ENCODE data around the gene PDX1.

DNA sequence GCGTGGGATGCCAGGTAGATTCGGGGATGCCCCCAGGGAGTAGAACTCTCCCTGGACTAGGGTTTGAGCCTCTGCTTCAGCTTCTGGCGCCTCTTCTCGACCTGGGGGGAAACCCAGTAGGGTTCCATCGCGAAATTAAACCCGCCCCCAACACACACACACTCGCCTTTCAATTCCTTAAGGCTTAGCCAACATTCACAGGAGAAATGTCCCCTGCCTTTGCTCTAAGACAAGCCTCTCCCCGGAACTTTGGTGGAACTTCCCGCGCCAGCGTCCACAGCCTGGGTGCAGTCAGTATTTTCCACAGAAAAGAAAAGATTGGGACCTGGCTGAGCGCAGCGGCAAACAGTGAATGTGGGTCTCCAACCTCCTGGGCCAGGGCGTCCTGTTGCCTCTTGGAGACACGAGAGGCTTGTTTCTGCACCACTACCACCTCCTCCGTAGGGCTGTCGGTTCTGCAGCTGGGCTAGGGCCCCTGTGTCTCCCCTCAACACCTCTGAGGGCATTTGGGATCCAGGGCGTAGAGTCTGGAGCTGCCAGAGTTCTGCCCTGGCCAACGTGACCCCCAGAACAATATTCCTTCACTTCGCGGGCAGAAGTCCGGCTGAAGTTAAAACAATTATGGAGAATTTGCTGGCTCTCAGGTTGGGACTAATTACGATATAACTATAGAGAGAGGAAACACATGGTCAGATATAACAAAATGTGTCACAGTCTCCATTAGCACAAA, 3.2 kb downstream of the PDX1 start:
- TF ChIP-seq, protein P1, sequence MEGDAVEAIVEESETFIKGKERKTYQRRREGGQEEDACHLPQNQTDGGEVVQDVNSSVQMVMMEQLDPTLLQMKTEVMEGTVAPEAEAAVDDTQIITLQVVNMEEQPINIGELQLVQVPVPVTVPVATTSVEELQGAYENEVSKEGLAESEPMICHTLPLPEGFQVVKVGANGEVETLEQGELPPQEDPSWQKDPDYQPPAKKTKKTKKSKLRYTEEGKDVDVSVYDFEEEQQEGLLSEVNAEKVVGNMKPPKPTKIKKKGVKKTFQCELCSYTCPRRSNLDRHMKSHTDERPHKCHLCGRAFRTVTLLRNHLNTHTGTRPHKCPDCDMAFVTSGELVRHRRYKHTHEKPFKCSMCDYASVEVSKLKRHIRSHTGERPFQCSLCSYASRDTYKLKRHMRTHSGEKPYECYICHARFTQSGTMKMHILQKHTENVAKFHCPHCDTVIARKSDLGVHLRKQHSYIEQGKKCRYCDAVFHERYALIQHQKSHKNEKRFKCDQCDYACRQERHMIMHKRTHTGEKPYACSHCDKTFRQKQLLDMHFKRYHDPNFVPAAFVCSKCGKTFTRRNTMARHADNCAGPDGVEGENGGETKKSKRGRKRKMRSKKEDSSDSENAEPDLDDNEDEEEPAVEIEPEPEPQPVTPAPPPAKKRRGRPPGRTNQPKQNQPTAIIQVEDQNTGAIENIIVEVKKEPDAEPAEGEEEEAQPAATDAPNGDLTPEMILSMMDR (IDR thresholded peaks at IDR 0.05; ENCODE audit: low read depth, low read length, poor library complexity, severe bottlenecking): no peak
- TF ChIP-seq EZH2phosphoT487 (IDR thresholded peaks at IDR 0.05; ENCODE audit: borderline replicate concordance, low read length): no peak

Data from DOHH2 (cell line).